COLO829 (cell line): ENCODE measurements around the gene PGAP2.
"Not testable (repeated sequence)": the region's sequence is repeated elsewhere in the genome, so short reads cannot be mapped to it uniquely, and the experiment has no call there.

Source experiments
- DNase-seq: peaks from one replicate; pipeline ENCODE4 v3.0.0; 2012; ENCODE audit warnings: low spot score

PGAP2 gene

GRCh38 chr11:3854977-3855807 is 46.8 kb downstream of the PGAP2 start, which contains the start of gene STIM1:
TSS of gene STIM1 (plus strand) at chr11:3855664. CDS start at chr11:3856271, 607 bp downstream.
- peak; percentile 89 for DNase-seq

GRCh38 chr11:3855808-3856491 is 47.6 kb downstream of the PGAP2 start:
- no peak for DNase-seq

DNA sequence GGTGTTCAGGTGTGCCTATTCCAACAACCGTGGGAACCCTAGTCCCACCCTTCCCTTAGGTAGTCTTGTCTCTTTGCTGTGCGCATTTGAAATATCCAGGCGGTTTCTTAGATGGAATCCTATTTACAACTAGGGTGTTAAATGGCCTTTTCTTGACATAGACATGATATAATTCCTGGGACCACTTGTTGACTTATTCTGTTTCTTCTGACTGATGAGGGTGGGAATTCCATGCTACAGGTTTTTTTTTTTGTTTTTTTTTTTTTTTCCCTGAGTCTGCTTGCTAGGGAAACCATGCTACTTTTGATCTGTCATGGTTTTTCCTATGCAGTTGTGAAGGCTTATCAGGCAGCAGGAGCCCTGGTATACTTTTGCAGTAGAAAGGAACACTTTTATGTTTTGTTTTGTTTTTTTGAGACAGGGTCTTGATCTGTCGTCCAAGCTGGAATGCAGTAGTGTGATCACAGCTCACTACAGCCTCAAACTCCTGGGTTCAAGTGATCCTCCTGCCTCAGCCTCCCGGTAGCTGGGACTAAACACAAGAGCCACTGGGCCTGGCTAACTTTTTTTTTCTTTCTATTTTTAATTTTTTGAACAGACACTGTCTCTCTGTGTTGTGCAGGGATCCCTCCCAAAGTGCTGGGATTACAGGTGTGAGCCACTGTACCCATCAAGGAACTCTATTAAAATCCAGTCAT is 48.6 kb downstream of the PGAP2 start:
- DNase-seq: no peak

DNA sequence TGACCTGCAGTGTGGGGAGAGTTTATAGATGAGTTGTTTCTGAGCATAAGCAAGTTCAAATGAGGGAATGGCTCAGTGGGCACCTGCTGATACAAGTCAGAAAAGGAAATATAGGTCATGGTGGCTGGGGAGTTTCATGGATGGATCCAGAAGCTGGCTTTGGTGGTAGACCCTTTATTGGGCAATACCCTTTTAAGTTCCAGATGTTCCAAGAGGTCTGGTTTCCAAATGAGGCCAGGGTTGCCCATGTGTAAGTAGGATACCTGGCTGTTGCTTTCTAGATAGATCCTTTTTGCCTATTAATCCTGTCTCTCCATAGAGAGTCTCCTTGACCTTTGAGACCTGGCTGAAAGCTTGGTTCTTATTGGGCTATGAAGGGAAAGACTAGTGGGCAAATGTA is 49.3 kb downstream of the PGAP2 start:
- no peak for DNase-seq

GRCh38 chr11:3859373-3859881 is 51.1 kb downstream of the PGAP2 start:
- DNase-seq: no peak

GRCh38 chr11:3860375-3860774 is 52.0 kb downstream of the PGAP2 start:
- no peak for DNase-seq

DNA sequence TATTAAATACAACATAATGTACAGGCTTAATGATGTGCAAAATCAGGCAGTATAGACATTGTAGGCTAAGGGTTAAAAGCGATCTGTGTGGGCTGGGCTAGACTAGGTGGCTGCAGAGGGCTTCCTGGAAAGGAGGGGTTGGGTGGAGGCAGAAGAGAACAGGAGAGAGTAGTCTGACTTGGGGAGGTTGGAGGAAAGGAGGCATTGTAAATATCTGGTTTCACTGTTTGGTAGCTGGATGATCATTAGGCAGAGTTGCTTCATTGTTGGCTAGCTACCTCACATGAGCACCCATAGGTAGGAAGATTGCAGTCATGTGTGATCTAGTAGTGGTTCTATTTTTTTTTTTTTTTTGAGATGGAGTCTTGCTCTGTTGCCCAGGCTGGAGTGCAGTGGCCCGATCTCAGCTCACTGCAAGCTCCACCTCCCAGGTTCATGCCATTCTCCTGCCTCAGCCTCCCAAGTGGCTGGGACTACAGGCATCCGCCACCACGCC is 52.6 kb downstream of the PGAP2 start:
- not testable (repeated sequence) for DNase-seq

DNA sequence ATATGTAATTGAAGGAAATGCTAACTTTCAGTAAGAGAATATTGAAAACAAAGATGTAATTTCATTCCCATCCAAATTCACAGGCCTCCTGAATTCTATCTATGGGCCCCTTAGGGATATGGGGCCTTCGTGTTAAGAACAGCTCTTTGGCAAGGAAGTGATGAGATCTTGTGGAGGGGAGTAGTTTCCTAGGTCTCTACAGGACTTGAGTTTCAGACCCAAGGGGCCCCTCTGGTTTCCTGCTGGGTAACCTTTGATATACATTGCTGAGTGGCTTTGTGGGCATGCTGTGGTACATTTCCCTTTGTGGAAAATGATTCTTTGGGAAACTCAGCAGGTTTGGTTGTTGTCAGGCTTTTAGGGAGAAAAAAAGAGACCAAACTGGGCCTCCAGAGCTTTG is 53.3 kb downstream of the PGAP2 start:
- DNase-seq: no peak

DNA sequence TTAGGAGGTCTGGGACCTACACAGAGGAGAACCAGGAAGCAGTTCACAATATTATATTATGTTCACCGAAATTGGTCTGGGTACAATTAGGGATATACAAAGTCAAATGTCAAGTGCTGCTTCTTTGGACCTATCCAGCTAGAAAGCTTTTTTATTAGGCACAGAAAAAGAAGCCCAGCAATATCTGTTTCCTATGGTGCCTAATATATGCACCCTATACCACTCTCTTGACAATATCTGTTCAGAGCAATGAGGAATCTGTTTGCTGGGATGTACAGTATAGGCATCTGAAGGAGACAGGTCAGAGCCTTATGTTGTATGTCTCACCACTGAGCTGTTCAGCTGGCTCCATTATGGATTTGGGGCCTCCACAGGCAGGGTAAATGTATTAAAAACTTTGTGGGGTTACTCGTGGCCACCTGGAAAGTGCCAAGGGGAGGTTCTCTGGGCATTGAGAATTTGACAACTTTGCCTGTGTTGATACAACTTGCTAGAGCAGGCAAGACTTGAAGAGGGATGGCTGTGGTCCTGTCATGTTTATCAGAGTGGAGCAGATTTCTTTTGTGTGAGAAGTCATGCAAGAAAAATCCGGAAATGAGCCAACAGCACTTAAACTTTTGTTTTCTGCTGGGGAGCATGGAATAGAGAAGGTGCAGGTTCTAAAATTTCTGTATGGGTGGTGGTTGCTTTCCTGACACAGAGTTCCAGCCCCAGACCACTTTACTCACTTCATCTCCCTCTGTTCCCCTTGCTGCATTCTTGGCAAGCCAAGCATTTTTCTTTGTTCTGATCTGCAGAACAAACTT is 57.2 kb downstream of the PGAP2 start:
- DNase-seq: no peak

DNA sequence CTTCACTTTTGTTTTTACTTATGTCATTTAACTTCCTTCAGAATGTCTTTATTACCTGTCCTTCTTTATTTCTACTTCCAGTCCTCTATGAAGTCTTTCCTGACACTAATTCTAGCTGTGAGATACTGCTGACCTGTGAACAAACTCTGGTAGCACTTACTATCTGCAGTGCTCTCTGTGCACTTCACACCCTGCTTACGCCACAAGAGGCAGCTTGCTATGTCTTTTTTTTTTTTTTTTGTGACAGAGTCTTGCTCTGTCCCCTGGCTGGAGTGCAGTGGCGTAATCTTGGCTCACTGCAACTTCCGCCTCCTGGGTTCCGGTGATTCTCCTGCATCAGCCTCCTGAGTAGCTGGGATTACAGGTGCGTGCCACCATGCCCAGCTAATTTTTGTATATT is 57.8 kb downstream of the PGAP2 start:
- DNase-seq: no peak

- no peak for DNase-seq
Observed at GRCh38 chr11:3866836-3867208, 58.5 kb downstream of the PGAP2 start.

DNA sequence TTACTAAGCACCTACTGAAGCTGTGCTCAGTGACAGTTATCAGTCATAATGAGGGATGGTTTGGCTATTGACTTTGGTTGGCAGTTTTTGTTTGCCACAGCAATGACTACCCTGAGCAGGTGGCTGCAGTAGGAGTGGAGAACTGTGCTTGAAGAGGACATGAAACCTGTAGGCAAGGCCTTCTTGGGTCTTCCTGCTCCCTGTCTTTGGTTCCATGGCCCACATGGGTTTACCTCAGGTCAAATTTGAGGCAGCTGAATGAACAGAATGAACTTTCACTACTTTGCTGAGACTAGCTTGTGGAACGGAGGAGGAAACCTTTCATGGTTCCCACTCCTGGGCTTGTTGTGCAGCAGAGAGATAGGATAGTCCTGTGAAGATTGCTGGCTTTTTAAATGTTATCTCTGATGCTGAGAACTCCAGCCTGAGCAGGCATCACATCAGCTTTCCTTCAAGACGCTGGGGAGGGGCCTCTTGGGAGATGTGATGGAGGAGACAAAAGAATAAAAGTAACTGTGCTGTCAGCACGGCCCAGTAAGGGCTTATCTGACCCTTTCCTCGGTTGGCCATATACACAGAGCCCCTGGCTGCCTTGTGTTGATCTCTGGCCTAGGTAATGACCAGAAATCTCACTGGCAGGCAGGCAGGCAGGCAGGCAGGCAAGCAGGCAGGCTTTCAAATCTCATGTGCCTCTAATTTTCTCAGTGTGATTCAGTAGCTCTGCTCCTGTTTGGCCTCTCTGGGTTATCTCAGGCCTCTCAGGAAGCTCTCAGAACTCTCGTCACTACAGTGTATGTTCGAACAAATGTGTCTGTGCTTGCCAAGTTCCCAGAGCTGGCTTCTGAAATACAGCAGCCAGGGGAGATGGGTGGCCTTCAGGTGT is 59.1 kb downstream of the PGAP2 start:
- no peak for DNase-seq

GRCh38 chr11:3873712-3874349 is 65.5 kb downstream of the PGAP2 start:
- DNase-seq: no peak
